GM19023 (cell line): Measurements from ENCODE around the gene TUBAL3.
"Not testable (repeated sequence)": the region's sequence is repeated elsewhere in the genome, so short reads cannot be mapped to it uniquely, and the experiment has no call there.

Experiments used
- ATAC-seq: cut with Tn5 transposase; IDR thresholded peaks from one replicate; pipeline ENCODE4 v1.9.1; 2021; ENCODE audit warnings: mild to moderate bottlenecking, moderate library complexity; ENCODE audit not compliant: unreplicated experiment

TUBAL3 gene

DNA sequence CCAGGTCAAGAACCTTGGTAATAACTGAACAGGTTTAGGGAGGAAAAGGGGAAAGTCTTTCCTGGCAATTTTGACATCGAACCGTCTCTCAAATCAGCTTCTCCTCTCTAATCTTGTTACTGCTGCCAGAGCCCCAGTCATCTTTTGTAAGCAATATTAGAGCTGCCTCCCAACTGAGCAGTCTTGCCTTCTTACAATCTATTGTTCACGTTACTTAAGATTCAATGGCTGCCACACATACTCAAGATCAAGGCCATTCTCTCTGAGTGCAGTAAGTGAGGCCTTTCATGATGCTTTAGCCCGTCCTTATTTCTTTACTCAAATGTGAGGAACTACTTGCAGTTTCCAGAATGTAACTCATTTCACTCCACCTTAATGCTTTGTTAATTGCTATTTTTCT lies 20.1 kb upstream of the TUBAL3 start:
- no peak for ATAC-seq

DNA sequence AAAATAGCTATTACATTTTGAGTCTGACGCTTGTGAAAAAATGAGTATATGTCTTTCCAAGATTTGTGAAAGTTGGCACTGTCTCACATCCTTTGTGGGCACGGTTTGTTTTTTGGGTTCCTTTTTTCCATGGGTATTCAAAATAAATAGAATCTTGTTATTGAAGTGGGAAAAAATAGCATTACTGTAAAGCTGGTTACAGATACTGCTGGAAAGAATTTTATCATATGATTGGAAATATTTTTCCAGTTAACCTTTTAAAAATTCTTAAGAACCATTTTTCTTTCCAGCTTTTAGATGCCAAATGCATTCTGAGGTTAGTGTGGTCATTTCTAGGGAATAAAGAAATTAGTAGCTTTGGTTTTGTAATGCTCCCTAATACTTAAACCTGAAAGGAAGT lies 19.1 kb upstream of the TUBAL3 start:
- ATAC-seq = no peak

DNA sequence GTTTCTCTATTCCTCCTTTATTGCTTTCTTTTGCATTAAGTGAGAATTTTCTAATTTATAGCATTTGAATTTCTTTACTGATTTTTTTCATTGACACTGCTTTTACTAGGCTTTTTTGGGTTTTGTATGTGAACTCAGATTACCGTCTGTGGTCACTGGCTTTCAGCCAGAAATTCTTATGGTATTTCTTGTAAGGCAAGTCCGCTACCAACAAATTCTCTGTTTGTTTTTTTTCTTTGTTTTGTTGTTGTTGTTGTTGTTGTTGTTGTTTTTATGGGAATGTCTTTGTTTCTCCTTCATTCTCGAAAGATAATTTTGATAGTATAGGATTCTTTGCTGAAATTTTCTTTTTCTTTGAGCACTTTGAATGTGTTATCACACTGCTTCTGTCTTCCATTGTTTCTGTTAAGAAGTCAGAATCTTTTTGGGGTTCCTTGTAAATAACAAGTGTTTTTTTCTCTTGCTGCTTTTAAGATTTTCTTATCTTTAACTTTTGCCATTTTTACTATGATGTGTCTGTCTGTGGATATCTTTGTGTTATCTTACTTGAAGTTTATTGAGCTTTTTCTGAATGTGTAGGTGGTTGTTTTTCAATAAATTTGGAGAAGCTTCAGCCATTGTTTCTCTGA lies 15.0 kb upstream of the TUBAL3 start:
- no peak for ATAC-seq

DNA sequence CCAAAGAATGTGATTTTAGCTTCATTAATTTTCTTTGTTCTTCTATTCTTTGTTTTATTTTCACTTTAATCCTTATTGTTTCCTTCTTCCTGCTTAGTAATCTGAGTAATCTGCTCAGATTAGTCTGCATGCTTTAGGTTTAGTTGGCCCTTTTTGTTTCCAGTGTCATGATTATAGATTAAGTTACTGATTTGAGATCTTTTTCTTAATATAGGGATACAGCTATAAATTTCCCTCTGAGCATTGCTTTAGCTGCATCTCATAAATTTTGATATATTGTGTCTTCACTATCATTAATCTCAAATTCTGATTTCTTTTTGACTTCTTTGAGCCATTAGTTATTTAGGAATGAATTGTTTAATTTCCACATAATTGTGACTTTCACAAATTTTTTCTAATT lies 14.0 kb upstream of the TUBAL3 start:
- no peak for ATAC-seq

DNA sequence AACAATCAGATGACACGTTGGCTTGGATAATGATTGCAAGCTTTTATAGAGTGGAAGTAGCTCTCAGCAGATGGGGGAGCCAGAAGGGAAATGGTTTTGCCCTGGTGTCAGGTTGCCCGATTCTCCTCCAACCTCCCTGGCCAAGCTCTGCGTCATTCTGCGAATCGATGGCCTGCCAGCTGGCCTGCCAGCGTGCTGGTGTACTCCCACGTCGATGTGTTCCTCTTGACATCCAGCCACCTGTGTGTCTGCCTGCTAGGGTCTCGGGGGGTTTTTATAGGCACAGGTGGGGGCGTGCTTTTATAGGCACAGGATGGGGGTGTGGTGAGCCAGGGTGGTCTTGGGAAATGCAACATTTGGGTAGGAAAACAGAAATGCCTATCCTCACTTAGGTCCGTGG lies 12.4 kb upstream of the TUBAL3 start:
- ATAC-seq = no peak

DNA sequence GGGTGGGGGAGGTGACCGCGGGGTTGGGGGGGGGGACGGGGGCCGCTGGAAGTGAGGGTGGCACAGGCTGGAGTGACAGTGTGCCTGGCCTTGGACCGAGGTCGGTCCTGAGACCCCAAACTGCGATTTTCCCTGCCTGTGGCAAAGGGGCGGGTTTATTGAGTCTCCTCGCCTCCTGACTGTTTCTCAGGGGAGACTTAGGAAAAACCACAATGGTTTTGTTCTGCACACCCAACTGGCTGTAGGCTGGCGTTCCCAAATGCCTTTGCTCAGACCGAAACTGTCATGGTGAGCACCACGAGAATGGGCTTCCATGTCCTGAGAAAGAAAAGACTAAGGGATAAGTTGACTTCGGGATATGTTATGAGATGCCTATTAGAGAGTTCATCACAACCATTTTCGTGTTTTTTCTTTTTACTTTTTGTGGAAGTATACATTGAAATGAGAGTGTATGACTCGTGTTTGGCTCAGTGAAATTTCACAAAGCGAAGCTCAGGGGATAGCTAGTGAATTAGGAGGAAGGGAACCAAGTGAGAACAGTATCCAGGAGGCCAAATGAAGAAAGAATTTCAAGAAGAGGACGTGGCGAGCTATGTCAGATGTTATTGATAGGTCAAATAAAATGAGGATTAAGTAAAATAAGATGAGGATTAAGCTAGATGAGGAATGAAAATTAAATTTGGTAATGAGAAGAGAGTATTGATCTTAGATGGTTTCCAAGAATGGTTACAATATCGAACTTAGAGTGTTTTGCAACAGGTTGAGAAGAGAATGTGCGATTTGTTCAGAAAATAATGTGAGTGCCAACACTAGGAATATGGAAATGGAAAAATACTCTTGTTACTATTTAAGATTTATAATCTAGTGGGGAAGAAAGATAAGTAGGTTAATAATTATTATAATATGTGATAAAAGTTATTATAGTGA lies 8.6 kb upstream of the TUBAL3 start:
- ATAC-seq = no peak

DNA sequence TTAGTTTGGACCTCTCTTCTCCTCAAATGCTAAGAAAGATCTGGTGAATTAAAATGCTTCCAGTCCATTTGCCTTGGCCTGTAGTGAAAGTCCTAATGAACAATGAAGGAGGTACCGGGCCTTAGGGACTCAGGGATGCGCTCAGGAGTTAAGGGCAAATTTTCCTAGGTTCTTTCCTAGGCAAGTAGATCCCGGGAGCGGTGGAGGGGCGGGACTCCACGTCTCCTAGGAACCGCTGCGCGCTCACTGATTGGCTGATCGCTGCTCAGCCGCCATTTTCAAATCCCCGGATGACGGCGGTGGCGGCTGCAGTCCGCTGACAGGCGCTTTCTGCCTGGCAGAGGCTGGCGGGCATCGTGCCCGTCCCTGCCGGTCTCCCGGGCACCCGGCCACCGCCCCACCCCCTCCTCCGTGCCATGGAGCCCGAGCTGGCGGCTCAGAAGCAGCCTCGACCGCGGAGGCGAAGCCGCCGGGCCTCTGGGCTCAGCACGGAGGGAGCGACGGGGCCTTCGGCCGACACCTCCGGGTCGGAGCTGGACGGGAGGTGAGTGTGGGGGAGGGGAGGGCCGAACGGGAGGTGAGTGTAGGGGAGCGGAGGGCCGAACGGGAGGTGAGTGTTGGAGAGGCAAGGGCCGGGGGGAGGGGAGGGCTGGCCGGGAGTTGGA lies 7.8 kb upstream of the TUBAL3 start, which contains the start of gene NET1:
TSS of gene NET1 (plus strand) at position 281 of the 665 bp plus-strand sequence. CDS start at position 417, 136 bp downstream.
- peak; percentile 97 for ATAC-seq

DNA sequence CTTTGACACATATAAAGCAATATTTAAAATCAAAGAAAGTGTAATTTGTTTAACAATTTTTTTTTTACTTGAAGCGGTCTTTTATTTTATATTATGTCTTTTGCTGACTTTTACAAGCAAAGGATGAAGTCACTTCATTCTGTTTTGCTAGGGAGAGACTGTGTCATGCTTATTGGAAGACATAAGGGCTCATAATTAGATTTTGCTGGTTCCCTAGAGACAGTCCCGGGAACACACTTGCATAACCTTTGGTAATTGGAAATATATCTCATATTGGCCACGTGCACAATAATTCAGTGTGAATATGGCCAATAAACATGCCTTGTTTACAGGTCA lies 7.3 kb upstream of the TUBAL3 start:
- ATAC-seq = peak; percentile 5

DNA sequence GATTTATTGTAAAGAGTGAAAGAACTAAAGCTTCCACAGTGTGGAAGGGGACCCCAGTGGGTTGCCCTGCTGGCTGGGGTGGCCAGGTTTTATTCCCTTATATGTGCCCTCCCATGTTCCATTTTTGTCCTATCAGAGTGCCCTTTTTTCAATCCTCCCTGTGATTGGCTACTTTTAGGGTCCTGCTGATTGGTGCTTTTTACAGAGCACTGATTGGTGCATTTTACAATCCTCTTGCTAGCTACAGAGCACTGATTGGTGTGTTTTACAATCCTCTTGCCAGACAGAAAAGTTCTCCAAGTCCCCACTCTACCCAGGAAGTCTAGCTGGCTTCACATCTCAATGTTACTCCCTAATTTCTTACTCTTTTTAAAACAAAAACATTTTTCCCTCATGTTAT lies 6.2 kb upstream of the TUBAL3 start:
- not testable (repeated sequence) for ATAC-seq

DNA sequence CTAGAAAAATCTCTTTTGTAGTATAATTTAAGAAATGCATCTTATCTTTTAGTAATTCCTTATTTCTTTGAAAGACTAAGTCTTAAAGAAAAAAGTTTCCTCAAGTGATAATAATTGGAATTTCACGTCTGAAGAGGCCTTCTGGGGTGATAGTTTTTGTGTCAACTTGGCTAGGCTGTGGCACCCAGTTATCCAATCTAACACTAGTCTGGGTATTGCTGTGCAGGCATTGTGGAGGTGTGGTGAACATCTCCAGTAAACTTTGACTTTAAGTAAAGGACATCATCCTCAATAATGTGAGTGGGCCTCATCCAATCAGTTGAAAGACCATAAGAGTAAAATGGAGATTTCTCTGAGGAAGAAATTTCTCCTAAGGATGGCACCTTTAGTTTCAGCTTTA lies 2.3 kb upstream of the TUBAL3 start:
- ATAC-seq = no peak

DNA sequence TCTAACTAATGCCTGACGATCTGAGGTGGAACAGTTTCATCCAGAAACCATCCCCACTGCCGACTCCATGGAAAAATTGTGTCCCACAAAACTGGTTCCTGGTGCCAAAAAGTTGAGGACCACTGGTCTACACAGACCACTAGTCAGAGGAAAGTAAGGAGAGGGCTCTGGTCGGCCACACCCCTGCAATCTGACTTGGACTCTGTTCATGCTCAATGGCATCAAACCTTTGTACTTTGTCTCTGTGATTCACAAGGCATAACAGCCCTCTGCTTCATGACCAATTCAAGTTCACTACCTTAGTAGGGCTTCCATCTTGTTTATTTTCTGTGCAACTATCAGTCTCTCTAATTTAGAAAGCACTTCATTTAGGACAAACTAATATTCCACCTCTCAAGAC lies 1.8 kb downstream of the TUBAL3 start:
- no peak for ATAC-seq

DNA sequence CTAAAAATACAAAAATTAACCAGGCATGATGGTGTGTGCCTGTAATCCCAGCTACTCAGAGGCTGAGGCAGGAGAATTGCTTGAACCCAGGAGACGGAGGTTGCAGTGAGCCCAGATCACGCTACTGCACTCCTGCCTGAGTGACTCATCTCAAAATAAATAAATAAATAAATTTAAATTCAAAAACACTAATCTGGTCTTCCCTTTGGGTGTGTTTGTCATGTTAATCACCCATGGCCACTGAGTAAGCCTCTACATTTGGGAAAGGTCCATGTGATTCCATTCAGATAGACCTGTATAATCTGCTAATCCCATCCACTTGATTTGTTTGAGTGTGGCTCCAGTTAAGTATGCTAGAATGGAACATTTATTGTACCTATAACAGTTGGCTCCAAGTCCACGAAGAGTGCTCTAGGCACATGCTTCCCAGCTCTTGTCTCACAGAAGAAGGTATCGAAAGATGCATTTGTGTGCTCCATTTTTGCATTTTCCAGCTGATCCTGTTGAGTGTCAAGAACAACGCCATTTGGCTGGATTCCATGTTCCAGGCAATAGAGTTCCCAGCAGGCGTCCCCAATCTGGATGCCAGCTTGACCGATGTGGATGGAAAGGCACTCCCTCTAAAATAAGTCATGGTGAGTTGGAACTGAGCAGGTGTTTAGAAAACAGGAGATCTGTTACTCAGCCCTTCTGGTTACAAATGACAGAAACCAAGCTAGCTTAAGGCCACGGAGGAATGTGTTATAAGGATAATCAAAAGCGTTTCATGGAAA lies 4.0 kb downstream of the TUBAL3 start:
- ATAC-seq = no peak

DNA sequence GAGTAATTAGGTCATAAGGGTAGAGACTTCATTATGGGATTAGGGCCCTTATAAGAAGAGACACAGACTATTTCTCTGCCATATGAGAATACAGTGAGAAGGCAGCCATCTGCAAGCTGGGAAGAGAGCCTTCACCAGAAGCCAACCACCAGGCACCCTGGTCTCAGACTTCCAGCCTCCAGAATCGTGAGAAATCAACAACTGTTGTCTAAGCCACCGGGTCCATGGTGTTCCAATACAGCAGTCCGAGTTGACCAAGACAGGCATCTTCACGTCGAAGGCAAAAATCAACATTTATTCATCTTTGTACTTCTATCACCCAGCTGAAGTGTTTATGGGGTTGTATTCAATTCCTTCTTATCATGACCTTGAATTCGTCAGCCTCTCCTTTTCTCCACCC lies 5.3 kb downstream of the TUBAL3 start:
- no peak for ATAC-seq

DNA sequence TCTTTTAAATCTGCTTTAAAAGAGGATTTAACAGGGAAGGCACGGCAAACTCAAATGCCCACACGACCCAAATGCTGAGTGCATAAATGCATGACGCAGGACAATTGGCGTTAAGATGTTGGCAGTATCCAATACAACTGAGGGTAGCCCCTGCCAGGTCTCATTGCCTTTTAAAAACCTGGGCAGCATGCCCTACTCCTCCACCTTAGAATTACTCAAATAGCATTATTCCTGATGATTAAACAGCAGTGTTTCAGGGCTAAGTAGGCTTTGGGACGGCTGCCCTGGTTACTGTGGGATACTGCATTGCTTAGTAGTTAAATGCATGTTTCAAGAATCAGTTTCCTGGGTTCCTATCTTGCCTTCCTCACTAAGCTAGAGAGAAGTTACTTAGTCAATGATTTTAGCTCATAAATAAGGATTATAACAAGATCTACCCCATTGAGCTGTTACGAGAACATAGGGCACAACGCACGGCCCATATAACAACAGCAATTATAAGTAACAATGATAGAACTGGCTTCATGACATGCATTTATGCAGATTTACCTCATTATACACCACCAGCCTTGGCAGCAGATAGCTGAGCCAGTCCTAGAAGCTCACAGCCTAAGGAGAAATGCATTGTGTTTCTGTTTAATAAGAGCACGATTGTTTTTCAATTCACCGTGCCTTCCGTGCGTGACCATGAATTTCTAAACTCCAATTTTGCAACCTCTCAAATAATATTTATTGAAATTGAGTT lies 7.9 kb downstream of the TUBAL3 start:
- no peak for ATAC-seq

DNA sequence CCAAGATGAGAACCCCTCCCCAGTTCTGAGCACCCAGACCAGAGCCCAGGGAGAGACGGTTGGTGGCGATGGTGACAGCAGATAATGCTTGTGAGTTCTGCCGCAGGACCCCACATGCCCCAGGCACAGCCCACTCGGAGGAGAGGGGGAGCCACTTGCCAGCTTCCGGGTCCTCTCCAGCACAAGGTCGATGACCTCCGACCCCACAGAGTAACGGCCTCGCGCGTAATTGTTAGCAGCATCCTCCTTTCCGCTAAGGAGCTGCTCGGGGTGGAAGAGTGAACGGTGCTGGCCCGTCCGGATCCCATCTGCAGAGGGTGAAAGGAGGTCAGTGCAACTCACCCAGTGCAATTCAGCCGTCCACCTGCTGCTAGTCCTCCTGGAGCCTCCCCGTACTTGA lies 9.5 kb downstream of the TUBAL3 start:
- no peak for ATAC-seq

DNA sequence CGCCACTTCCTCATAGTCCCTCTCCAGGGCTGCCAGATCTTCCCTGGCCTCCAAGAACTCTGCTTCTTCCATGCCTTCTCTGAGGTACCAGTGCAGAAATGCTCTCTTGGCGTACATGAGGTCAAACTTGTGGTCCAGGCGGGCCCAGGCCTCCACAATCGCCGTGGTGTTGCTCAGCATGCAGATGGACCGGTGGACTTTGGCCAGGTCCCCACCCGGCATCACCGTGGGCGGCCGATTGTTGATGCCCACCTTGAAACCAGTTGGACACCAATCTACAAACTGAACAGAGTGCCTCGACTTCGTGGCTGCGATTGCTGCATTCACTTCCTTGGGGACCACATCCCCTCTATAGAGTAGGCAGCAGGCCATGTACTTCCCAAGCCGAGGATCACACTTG lies 11.1 kb downstream of the TUBAL3 start:
- ATAC-seq = no peak

DNA sequence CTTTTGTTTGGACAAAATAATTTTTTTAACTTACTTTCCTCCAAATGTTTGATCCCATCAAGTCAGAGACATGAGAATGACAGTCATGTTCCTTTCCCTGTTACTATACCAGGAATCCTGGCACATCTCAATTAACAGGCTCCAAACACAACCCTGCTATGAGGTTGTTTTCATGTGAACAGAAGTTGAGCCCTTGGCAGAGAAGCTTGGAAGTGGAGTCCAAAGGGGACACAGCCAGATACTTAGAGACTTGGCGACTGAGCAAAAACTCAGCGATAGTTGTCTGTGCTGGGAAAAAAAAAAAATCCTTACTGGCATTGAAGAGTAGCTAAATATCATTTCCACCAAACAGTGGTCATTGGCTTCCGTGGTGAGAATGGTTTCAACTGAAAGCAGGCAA lies 12.8 kb downstream of the TUBAL3 start:
- ATAC-seq = no peak

DNA sequence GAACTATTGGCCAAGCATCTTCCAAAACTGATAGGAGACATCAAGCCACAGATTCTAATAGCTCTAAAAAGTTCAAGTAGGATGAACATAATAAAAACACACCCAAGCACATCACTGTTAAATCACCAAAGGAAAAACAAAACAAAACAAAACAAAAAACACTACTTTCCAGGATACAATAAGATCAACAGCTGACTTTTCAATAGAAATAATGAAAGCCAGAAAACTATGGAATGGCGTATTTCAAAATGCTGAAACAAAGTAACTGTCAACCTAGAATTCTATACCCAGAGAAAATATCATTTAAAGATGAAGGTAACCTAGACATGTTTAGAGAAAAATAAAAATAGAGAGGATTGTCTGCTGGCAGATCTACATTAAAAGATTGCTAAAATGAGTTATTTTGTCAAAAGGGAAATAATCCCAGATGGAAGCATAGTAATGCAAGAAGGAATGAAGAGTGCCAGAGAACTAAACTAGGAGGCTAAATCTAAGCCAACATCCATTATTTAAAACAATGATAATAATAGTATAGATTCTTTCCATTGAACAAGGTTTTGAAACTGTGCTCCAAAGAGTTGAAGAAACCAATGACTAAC lies 13.9 kb downstream of the TUBAL3 start:
- ATAC-seq = no peak

DNA sequence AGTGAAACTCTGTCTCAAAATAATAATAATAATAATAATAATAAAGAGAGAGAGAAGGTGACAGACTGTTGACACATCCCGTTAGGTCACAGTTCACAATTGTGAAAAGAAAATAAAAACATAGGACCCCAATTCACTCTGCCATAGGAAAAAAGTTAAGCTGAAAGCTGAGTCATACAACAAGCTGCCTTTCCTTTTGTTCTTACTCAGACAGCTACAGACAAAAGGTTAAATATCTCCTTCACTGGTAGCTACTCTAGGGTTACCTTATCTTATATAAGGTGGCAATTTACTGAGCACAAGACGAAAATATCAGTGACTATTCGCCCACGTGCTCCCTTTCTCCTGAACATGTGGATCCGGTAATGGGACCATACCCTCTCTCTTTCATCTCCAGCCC lies 17.5 kb downstream of the TUBAL3 start:
- no peak for ATAC-seq

DNA sequence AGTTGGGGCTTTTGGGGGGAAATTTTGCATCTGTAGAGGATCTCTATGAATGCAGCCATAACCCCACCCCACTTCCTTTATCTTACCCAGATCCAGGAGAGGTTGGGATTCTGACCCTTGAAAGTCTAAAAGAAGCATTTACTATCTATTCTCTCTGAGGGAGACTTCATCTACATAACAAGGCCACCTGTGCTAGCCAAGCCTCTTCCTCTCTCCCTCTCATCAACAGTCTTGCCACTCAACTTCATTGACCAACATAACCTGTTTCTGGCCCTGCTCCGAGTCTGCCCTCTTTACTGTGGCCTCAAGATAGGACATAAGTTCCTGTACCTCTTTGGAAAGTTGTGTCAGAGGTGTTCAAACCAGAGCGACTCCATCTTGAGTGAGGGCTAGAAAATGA lies 19.4 kb downstream of the TUBAL3 start:
- no peak for ATAC-seq
